ENCODE results near the gene SCAMP2.

GRCh38 chr15:74822233-74822632 is 50.9 kb downstream of the SCAMP2 start:
- TF ChIP-seq, protein P1, sequence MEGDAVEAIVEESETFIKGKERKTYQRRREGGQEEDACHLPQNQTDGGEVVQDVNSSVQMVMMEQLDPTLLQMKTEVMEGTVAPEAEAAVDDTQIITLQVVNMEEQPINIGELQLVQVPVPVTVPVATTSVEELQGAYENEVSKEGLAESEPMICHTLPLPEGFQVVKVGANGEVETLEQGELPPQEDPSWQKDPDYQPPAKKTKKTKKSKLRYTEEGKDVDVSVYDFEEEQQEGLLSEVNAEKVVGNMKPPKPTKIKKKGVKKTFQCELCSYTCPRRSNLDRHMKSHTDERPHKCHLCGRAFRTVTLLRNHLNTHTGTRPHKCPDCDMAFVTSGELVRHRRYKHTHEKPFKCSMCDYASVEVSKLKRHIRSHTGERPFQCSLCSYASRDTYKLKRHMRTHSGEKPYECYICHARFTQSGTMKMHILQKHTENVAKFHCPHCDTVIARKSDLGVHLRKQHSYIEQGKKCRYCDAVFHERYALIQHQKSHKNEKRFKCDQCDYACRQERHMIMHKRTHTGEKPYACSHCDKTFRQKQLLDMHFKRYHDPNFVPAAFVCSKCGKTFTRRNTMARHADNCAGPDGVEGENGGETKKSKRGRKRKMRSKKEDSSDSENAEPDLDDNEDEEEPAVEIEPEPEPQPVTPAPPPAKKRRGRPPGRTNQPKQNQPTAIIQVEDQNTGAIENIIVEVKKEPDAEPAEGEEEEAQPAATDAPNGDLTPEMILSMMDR (IDR thresholded peaks at IDR 0.05): no peak
- TF ChIP-seq POLR2A (IDR thresholded peaks at IDR 0.05): no peak

Data from thyroid gland (tissue), 4 donors.